ENCODE measurements around the gene MYPN.

MYPN gene

DNA sequence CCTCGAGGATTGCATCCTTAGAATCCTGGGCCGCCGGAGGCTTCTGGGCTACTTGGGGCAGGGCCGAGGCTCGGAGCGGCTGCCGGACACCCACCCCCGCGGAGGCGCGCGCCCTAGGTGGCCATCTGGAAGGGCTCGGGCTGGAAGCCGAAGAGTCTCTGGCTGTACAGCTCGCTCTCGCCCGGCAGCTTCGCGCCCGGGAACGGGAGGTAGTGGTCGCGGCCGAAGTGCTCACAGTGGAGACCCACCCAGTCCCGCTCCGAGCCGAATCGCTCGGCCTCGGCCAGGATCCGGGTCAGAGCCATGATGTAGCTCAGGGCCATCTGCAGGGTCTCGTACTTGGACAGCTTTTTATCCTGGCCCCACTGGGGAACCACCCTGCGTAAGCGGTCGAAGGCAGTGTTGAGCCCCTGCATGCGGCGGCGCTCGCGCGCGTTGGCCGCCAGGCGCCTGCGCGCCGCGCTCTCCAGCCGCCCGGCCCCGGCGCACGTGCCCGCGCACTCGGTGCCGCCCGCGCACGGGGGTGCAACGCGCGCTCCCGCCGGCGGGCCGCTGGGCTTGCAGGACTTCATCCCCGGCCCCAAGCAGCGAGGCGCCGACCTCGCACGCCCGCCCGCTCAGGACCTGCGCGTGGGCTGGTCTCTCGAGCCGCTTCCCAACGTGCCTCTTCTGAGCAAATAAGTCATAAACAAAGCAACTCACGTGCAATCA is 122.0 kb downstream of the MYPN start:
- DNase-seq, result peak; percentile 87
- TF ChIP-seq, protein P1, sequence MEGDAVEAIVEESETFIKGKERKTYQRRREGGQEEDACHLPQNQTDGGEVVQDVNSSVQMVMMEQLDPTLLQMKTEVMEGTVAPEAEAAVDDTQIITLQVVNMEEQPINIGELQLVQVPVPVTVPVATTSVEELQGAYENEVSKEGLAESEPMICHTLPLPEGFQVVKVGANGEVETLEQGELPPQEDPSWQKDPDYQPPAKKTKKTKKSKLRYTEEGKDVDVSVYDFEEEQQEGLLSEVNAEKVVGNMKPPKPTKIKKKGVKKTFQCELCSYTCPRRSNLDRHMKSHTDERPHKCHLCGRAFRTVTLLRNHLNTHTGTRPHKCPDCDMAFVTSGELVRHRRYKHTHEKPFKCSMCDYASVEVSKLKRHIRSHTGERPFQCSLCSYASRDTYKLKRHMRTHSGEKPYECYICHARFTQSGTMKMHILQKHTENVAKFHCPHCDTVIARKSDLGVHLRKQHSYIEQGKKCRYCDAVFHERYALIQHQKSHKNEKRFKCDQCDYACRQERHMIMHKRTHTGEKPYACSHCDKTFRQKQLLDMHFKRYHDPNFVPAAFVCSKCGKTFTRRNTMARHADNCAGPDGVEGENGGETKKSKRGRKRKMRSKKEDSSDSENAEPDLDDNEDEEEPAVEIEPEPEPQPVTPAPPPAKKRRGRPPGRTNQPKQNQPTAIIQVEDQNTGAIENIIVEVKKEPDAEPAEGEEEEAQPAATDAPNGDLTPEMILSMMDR (IDR thresholded peaks at IDR 0.05; ENCODE audit: low read depth, low read length), result peak; percentile 46; the same call in 1 of the 2 replicates
- peak overlapping the region; percentile 72 for H3K4me3 ChIP-seq (ENCODE audit: low read depth, low read length)
- H3K9me3 ChIP-seq (ENCODE audit: severe bottlenecking), result no peaks in the 10 kb centered on the region
- peaks cover 11% of the 10 kb centered on the region for H3K36me3 ChIP-seq
- peak overlapping the region; percentile 98 for H3K27ac ChIP-seq
- H3K27me3 ChIP-seq (ENCODE audit: insufficient read depth, low read depth, severe bottlenecking), result no peaks in the 10 kb centered on the region

DNA sequence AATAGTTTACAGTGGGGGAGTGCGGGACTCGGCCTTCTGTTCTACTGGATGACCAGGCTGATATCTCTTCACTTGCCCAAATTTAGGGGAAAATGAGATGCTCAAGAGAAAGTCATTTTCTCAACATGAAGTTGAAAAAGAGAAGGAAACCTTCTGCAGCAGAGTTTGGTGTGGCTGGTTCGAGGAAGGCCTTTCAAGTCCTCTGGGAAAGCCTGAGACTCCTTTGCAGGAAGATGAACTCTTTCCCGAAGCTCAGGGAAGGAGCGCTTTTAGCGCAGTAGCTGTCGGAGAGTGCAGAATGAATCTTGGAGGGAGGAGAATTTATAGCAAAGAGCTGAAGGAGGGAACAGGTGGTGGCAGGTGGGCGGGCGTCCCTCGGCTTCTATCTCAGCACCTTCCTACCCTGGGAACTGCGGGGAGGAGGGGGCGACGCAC is 122.5 kb downstream of the MYPN start, which contains the start of gene ATOH7:
ATOH7 (minus strand) TSS at position 297 of the 435 bp plus-strand sequence. CDS start 436 bp downstream, outside the sequence.
- TF ChIP-seq, protein P1 (IDR thresholded peaks at IDR 0.05; ENCODE audit: low read depth, low read length), result no peak
- H3K4me3 ChIP-seq (ENCODE audit: low read depth, low read length), result peak within 1 kb of the TSS; percentile 72
- H3K9me3 ChIP-seq (ENCODE audit: severe bottlenecking), result no peaks in the 10 kb centered on the region
- H3K36me3 ChIP-seq, result peaks cover 11% of the 10 kb centered on the region
- H3K27ac ChIP-seq, result peak within 1 kb of the TSS; percentile 98
- no peaks in the 10 kb centered on the region for H3K27me3 ChIP-seq (ENCODE audit: insufficient read depth, low read depth, severe bottlenecking)
- peak; percentile 92 for DNase-seq

DNA sequence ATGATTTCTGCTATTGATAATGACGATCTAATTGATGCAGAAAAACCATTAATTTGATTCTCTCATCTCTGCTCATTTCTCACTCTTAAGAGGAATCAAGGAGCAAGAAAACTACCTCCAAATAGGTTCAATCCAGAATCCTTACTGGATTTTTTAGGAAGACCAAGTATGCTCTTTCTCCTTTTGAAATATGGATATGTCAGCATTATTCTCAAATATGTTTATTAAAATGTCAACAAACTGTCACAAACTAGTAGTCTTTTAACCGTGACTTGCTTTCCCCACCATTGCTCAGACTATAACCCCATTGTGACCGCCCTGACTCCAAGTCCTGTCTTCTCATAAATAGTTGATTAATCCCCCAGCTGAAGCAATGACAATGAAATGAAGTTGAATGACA is 123.8 kb downstream of the MYPN start:
- Histone ChIP-seq H3K9me3 (ENCODE audit: severe bottlenecking) (no peaks in the 10 kb centered on the region), H3K27ac (peak overlapping the region; percentile 98; the same call in 1 of the 2 replicates), H3K27me3 (ENCODE audit: insufficient read depth, low read depth, severe bottlenecking) (no peaks in the 10 kb centered on the region), H3K4me3 (ENCODE audit: low read depth, low read length) (no peak overlapping the region), H3K36me3 (peaks cover 11% of the 10 kb centered on the region)
- TF ChIP-seq, protein P1 (IDR thresholded peaks at IDR 0.05; ENCODE audit: low read depth, low read length), result no peak
- no peak for DNase-seq

DNA sequence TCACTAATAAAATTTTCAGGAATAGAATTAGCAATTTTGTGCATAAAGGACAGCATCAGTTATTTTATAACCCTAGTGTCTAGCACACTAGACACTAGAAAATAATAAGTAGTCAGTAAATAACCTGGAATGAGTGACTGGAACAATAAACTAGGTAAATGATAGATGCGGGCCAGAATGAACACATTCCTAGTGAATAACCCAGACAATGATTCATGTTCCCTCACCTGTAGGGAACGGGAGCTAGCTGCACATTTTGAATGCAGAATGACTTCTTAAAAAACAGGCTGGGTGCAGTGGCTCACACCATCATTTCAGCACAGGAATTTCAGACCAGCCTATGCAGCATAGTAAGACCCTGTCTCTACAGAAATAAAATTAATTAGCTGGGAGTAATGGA is 125.8 kb downstream of the MYPN start:
- Histone ChIP-seq H3K36me3 (peaks cover 8% of the 10 kb centered on the region), H3K4me3 (ENCODE audit: low read depth, low read length) (no peak overlapping the region), H3K27me3 (ENCODE audit: insufficient read depth, low read depth, severe bottlenecking) (no peaks in the 10 kb centered on the region), H3K9me3 (ENCODE audit: severe bottlenecking) (no peaks in the 10 kb centered on the region), H3K27ac (no peak overlapping the region)
- TF ChIP-seq, protein P1 (IDR thresholded peaks at IDR 0.05; ENCODE audit: low read depth, low read length), result no peak
- no peak for DNase-seq

DNA sequence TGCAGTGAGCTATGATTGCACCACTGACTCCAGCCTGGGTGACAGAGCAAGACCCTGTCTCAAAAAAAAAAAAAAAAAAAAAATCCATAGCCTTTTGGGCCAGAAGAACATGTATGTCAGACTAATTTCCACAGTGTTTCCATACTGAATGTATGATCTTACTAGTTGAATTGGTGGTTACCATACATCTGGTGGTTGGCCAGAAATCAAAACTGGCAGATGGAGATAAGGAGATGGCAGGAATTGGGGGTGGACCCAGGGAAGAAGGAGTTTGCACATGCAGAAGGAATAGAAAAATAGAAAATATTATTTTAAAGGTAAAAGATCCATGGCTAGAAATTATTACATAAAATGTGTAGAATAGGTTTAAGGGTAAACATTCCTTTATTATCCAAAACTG is 126.3 kb downstream of the MYPN start:
- Histone ChIP-seq H3K36me3 (peaks cover 8% of the 10 kb centered on the region), H3K27me3 (ENCODE audit: insufficient read depth, low read depth, severe bottlenecking) (no peaks in the 10 kb centered on the region), H3K27ac (no peak overlapping the region), H3K4me3 (ENCODE audit: low read depth, low read length) (no peak overlapping the region), H3K9me3 (ENCODE audit: severe bottlenecking) (no peaks in the 10 kb centered on the region)
- TF ChIP-seq, protein P1 (IDR thresholded peaks at IDR 0.05; ENCODE audit: low read depth, low read length), result no peak
- DNase-seq, result no peak
